K562 (cell line): ENCODE results near the gene ZNF581. TPM values are rescaled to one million over a fixed set of nuclear protein-coding genes. Genes with fewer than 3 reads are reported as not detected.
A peak's percentile ranks its signal among the peaks of the same experiment; 100 is the strongest.

Experiments used
- BCL6 ChIP-seq: fragments of 250-450 bp; sonication (Bioruptor Pico); IDR thresholded peaks from 2 replicates; pipeline ENCODE4 v1.4.0; 2020
- BRD9 ChIP-seq: fragments of 450-650 bp; IDR thresholded peaks from 2 replicates; pipeline ENCODE4 v1.6.1; 2018; ENCODE audit warnings: low read depth; ENCODE audit not compliant: partially characterized antibody
- CBFA2T2 ChIP-seq: fragments of 450-650 bp; conservative IDR thresholded peaks from 2 replicates; pipeline ENCODE4 v1.6.1; 2017; ENCODE audit warnings: mild to moderate bottlenecking
- CBFA2T3 ChIP-seq: fragments of 450-650 bp; IDR thresholded peaks from 2 replicates; pipeline ENCODE4 v1.6.1; 2017
- DIDO1 ChIP-seq: fragments of 450-650 bp; IDR thresholded peaks from 2 replicates; pipeline ENCODE4 v1.6.1; 2016; ENCODE audit warnings: low read depth, missing biosample characterization, missing genetic modification characterization
- ETV1 ChIP-seq: fragments of 450-650 bp; conservative IDR thresholded peaks from 2 replicates; pipeline ENCODE4 v1.6.1; 2016; ENCODE audit warnings: missing genetic modification characterization, control low read depth, low read depth, missing compliant biosample characterization
- FOXK2 ChIP-seq, 2 experiments: fragments of 450-650 bp; IDR thresholded peaks in 1 of 2; conservative IDR thresholded peaks in 1 of 2; 2 replicates each; pipeline ENCODE4 v1.6.1; 2016; ENCODE audit warnings: low read depth in 2 of 2, mild to moderate bottlenecking in 1 of 2
- MITF ChIP-seq: IDR thresholded peaks from 2 replicates; pipeline ENCODE4 v1.6.1; 2014; ENCODE audit warnings: antibody characterized with exemption
- RBBP5 ChIP-seq: fragments of 200-600 bp; sonication (generic); IDR thresholded peaks from 2 replicates; pipeline ENCODE4 v1.6.1; 2012; ENCODE audit warnings: borderline replicate concordance, mild to moderate bottlenecking, low read length, control low read depth, inconsistent platforms; ENCODE audit not compliant: insufficient read depth, poor library complexity, severe bottlenecking
- SMARCA4 ChIP-seq: fragments of 450-650 bp; IDR thresholded peaks from 2 replicates; pipeline ENCODE4 v1.6.1; 2016
- SRF ChIP-seq, 2 experiments: fragments of 250-450, 450-650 bp in 1 of 2; sonication (Bioruptor Pico) in 1 of 2; sonication (generic) in 1 of 2; formaldehyde crosslinking; IDR thresholded peaks; 2 replicates each; pipeline versions ENCODE4 v1.5.0 to v1.5.1; 2020 to 2022; ENCODE audit warnings: mild to moderate bottlenecking in 1 of 2, missing genetic modification reagents in 1 of 2
- ZNF280B ChIP-seq: fragments of 250-450 bp; sonication (Bioruptor Pico); IDR thresholded peaks from 2 replicates; pipeline ENCODE4 v1.5.1; 2021; ENCODE audit warnings: mild to moderate bottlenecking
- polyA plus RNA-seq, 8 experiments: library from polyadenylated mRNA; depleted of rRNA in 4 of 8; stranded (reverse) in 5 of 8; unstranded in 3 of 8; fragments of >200 nt; fragmentation: Nextera tagmentation in 2 of 8; fragmentation: Illumina TruSeq in 1 of 8; extraction: Ambion mirVana in 2 of 8; extraction: Trizol in 1 of 8; gene quantifications; 2 replicates each; pipeline versions ENCODE4 v1.2.1 to v1.2.3, GENCODE V29; 2011 to 2014; ENCODE audit warnings: inconsistent platforms in 1 of 8, missing spikeins in 1 of 8
- total RNA-seq, 7 experiments: library from RNA; depleted of rRNA in 6 of 7; stranded (reverse); fragments of >200 nt in 6 of 7; fragmentation: Illumina TruSeq in 2 of 7; extraction: Trizol in 2 of 7; gene quantifications; 2 replicates each; pipeline versions ENCODE4 v1.2.1 to v1.2.3, GENCODE V29; 2011 to 2021; ENCODE audit warnings: low replicate concordance in 1 of 7

The ZNF581 gene
- total and polyA plus RNA-seq, 9 of the 15 experiments (the other 6 are each of a cell fraction or from before 2014, with no cell fraction given), result 2.4 to 39.4 (median 15.4) TPM

- TF ChIP-seq DIDO1 (tag), result no peak
- peak; percentile 26; the same call in 1 of the 2 replicates for TF ChIP-seq CBFA2T2
- TF ChIP-seq FOXK2 (conservative IDR thresholded peaks at IDR 0.05 in 1 of 2, IDR thresholded peaks at IDR 0.05 in 1 of 2; ENCODE audit: low read depth in 2 of 2), result no peak
- TF ChIP-seq ZNF280B (CRISPR knock-in tag), result no peak
- no peak for TF ChIP-seq BCL6 (CRISPR knock-in tag)
- TF ChIP-seq CBFA2T3, result peak; percentile 56
- TF ChIP-seq SMARCA4, result 0 out of 2 replicates have a peak, but pooled peaks have one; percentile 15
- peak in 1 of 2 experiments; percentile 40; a peak in 1 of 4 replicates for TF ChIP-seq SRF (CRISPR knock-in tag; IDR thresholded peaks at IDR 0.05)
- TF ChIP-seq BRD9, result no peak
- no peak for TF ChIP-seq MITF
- no peak for TF ChIP-seq ETV1
- peak; percentile 29 for TF ChIP-seq RBBP5
These were observed 34.2 kb downstream of the ZNF581 start (continued) for GRCh38 chr19:55677572-55678028.
